GM19238 (cell line): ENCODE measurements around the gene DIP2A.

ENCODE experiments used
- DNase-seq: peaks from one replicate; pipeline ENCODE4 v3.0.0; 2011; ENCODE audit warnings: low spot score; ENCODE audit not compliant: insufficient read length

Gene DIP2A

DNA sequence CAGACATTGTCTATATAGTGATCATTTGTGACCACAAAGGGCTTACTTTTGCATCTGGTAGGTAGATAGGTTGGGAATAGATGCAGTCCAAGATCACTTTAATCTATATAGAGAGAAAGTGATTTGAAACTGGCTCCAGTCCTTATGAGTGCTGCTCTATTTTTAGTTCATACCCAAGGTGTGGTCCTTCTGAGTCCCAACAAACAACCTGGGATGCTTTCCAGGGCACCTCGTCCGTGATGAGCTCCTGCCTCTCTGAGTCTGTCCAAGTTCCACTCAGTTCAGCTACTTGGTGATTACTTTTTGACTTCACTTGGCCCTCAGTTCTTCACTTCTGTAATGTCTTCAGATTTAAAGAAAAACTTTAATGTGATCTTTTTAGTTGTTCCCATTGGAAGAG is 20.2 kb downstream of the DIP2A start:
- no peak for DNase-seq

GRCh38 chr21:46480466-46480865 is 21.8 kb downstream of the DIP2A start:
- DNase-seq: no peak

DNA sequence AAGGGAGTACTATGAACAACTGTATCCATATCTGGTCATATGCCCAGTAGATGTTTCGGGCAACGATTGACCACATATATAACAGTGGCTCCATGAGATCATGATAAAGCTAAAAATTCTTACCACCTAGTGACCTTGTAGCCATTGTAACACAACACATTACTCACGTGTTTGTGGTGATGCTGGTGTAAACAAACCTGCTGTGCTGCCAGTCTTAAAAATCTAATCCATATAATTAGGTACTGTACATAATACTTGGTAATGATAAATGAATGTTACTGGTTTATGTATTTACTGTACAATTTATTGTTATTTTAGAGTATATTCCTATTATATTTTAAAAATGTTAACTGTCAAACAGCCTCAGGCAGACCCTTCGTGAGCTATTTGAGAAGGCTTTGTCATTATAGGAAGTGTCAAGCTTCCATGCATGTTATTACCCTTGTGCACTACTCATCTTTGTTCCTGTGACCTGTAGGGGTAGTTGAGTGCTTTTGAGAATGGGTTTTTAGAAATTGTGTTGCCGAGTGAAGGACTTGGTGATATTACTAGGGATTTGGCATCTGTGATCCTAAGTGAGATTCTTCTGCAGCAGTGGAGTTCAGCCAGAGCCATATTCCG is 23.6 kb downstream of the DIP2A start:
- no peak for DNase-seq

- DNase-seq: no peak
Observed at GRCh38 chr21:46482846-46483231, 24.1 kb downstream of the DIP2A start.

- no peak for DNase-seq
Observed at GRCh38 chr21:46483300-46484295, 24.9 kb downstream of the DIP2A start.

GRCh38 chr21:46486481-46487126 is 27.9 kb downstream of the DIP2A start:
- no peak for DNase-seq

GRCh38 chr21:46489162-46489663 is 30.5 kb downstream of the DIP2A start:
- no peak for DNase-seq

GRCh38 chr21:46489800-46490199 is 31.1 kb downstream of the DIP2A start:
- DNase-seq: no peak

DNA sequence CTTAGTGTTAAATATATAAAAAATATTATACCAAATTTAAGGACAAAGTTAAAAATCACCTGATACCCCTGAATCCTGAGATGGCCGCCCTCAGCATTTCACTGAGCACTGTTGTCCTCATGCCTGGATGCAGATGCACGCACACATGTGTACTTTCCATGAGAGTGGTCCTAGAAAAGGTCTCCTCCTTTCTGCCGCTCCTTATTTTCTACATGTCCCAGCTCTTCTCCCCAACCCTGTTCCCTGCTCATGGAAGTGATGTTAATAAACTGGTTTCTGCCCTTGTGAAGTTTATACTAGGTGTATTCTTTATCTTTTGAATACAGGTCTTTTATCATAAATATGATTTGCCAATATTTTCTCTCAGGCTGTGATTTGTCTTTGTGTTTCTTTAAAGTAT is 32.9 kb downstream of the DIP2A start:
- DNase-seq: no peak

- no peak for DNase-seq
Observed at GRCh38 chr21:46492851-46493250, 34.2 kb downstream of the DIP2A start.

GRCh38 chr21:46493828-46494227 is 35.1 kb downstream of the DIP2A start:
- no peak for DNase-seq

- no peak for DNase-seq
Observed at GRCh38 chr21:46498335-46499050, 39.8 kb downstream of the DIP2A start.

DNA sequence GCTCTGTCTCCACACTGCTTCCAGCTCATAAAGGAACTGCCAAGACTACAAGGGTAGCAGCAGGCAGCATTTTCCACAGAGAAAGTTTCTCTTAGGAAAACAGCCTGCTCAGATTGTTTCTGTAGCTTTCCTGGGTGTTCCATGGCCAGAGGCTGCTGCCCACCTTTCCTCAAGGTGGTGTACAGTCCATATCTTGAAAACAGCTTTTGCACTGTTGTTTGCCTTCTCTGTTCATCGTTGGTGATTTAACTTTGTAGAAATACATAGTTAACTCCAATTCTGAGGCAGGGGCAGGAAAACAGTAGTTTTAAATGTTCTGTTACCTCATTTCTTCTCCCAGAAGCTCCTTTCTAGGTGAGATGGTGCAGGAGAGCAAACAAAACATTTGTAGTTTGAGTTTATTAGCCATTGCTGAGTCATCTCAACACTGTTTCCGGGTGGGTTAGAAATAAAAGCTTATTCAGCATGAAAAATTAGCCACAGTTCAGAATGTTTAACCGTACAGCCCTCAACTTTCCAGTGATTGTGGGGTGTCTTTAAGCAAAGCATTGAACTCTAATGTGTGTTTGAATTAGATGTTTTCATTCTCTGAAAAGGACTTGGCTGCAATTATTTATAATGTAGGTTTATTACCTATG is 41.7 kb downstream of the DIP2A start:
- no peak for DNase-seq

- peak; percentile 30 for DNase-seq
Observed at GRCh38 chr21:46503922-46504550, 45.3 kb downstream of the DIP2A start.

DNA sequence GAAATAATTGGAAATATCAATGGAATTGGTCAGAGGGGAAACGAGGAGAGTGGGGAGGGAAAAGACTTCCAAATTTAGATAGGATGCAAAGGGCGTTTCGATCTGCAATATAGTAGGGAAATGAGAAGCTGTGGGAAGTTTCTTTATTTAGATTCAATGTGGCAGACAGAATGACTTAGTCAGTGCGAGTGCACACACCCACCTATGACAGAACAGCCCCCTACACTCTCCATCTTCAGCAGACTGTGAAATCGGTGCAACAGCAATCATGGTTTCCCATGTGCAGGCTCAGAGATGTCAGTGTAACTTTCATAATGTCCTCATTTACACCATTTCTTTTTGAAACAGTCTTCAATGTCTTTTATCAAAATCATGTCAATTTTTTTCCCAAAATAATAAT is 46.0 kb downstream of the DIP2A start:
- DNase-seq: no peak

DNA sequence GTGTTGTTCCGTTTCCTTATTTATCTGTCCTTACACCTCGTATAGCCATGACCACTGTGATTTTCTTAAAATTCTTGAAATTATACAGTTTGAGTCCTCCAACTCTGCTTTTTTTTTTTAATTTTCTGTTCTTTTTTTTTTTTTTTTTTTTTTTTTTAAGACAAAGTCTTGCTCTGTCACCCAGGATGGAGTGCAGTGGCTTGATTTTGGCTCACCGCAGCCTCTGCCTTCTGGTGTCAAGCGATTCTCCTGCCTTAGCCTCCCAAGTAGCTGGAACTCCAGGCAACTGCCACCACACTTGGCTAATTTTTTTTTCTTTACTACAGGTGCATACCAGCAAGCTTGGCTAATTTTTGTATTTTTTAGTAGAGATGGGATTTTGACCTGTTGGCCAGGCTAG is 48.9 kb downstream of the DIP2A start:
- no peak for DNase-seq

DNA sequence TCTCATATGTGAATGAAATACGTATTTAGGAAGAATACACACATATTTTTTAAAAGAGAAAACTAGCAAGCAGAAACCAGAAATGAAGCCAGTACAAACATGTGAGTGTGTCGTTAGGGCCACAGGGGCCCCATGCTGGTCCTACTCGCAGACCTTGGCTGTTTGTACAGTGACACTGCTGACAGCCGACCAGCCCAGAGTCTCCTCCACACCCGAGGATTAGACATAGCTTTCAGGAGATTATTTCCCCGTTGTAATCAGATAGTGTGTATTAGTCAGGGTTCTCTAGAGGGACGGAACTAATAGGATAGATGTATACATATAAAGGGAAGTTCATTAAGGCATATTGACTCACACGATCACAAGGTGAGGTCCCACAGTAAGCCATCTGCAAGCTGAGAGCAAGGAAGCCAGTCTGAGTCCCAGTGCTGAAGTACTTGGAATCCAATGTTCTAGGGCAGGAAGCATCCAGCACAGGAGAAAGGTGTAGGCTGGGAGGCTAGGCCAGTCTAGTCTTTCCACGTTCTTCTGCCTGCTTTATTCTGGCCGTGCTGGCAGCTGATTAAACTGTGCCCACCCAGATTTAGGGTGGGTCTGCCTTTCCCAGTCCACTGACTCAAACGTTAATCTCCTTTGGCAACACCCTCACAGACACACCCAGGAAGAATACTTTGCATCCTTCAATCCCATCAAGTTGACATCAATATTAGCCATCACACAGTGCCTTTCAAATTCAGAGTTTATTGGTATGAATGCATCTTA is 51.2 kb downstream of the DIP2A start:
- no peak for DNase-seq

DNA sequence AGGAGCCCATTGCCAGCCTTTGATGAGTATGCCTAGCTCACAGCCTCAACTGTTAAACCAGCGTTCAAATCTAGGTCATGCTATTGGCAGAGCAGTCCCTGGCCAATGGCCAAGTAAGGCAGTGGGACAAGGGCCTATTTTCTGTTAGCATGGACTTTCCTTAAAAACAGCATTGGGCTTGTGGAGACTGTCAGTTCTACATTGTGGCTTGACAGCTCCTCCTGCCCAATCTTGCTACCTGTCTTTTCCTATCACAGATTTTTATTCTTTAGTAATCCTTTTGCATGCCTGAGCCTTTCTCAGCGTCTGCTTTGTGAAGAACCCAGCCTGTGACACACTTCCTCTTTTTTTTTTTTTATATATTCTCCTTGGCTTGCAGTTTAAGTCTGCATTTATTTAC is 56.4 kb downstream of the DIP2A start:
- no peak for DNase-seq

DNA sequence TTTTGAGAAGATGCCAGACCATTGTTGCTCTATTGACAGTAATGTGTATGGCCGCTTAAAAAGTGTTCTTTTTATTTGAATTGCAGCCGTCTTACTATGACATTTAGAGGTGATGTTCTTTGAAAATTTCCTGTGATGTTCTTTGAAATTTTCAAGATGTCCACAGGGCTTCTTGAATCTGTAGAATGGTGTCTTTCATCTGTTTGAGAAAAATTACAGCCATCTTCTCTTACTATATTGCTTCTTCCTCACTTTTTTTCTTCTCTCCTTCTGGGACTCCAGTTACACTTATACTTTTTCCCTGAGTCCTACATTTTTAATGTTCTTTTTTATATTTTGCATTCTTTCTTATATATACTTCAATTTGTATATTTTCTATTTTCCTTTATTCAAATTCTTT is 57.4 kb downstream of the DIP2A start:
- no peak for DNase-seq

- no peak for DNase-seq
Observed at GRCh38 chr21:46517361-46517760, 58.7 kb downstream of the DIP2A start.
